Inflammatory macrophage treated with lipopolysaccharide for 4 hours (primary cell): ENCODE results near the gene GCGR.
"Not testable (repeated sequence)": the region's sequence is repeated elsewhere in the genome, so short reads cannot be mapped to it uniquely, and the experiment has no call there.

Experiments
- DNase-seq: peaks from one replicate; pipeline ENCODE4 v3.0.0-alpha.2; 2020

GCGR gene

DNA sequence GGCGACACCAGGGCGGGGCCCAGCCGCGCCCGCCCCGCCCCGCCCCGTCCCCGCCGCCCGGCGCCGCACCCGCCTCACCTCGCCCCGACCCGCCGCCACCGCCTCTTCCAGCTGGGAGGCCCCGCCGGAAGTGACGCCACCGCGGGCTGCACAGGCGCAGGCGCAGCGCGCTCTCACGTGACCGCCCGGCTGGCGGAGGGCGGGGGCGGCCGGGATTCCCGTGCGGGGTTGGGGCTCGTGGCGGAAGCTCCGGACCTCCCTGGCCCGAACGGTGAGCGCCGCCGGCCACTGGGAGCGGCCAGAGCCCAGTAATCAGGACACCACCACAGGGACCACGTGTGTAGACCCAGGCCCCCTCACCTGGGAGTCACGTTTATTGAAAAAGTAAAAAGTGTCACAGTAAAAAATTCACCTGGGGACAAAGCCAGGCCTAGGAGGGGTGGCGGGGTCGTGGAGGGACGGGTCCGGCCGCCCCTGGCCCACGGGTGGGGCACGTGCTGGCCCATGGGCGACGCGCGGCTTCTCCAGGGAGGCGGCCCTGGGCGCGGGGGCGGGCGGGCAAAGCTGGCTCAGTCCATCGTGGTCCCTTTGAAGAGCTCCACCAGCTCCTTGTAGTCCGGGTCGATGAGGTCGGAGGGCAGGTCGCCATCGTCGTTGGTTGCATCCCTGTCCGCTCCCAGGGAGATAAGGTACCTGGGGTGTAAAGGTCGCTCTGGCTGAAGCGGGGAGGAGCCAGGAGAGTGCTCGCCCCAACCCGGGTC lies 29.4 kb downstream of the GCGR start, which contains the start of gene MCRIP1:
TSS of gene MCRIP1 (minus strand) at position 132 of the 761 bp plus-strand sequence. CDS start 8,785 bp downstream, outside the sequence.
- peak; percentile 97 for DNase-seq

DNA sequence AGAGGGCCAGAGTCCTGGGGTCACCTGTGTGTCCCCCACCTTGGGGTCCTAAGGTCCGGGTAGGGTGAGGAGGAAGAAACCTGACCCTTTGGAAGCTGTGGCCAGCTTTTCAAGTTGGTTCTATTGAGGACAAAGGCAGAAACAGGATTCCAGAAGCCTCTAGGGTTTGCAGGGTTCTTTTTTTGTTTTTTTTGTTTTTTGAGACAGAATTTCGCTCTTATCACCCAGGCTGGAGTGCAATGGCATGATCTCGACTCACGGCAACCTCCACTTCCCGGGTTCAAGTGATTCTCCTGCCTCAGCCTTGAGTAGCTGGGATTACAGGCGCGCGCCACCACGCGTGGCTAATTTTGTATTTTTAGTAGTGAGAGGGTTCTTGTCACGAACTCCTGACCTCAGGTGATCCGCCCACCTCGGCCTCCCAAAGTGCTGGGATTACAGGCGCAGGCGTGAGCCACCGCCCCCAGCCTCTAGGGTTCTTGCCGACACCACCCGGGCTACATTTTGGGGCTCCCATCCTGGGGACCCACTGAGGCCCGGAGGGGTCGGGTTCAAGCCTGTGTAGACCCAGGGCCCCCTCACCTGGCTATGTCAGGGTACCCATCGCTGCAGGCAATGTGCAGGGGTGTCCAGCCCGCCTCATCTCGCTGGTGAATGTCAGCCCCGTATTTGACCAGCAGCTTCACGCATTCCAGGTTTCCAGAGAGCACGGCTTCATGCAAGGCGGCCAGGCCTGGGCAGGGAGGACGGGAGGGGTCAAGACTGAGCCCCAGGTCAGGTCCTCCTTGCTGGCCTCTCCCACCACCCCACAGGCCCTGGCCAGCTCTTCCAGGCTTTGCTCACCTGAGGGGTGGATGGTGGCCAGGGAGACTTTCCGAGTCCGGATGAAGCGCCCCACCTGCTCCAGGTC lies 30.2 kb downstream of the GCGR start:
- no peak for DNase-seq

DNA sequence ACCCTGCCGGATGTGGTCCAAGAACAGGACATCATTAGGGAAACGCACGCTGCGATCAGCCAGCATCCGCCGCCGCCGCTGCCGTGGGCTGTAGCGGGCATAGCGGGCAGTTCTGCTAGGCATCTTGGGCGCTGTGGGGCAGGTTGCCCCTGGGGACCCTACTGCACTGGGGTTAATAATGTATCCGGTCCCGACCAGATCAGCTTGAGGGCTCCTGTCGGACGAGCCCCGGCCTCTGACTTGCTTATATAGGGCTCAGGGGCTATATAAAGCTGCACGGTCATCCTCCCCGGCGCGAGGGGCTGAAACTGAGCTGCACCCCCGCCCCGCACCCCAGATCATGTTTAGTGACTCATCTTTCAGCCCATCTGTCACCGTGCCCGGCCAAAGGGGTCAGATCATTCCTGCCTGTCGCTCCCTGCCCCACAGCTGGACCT lies 30.9 kb downstream of the GCGR start, which contains the start of gene PPP1R27:
TSS of gene PPP1R27 (minus strand) at position 220 of the 437 bp plus-strand sequence. CDS start at position 123, 97 bp downstream.
- DNase-seq: no peak

DNA sequence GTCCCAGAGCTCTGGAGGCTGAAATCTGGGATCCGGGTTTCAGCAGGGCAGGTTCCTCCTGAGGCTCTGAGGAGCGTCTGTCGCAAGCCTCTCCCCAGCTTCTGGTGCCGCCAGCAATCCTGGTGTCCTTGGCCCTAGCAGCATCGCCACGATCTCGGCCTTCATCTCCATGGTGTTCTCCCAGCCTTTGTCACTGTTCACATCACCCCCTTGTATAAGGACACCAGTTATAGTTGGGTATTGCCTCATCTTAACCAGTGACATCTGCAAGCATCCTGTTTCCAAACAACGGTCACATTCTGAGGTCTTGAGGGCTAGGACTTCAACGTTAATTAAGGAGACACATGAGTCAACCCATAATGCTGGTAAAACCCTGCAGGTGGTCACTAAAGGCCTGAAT lies 33.7 kb downstream of the GCGR start:
- DNase-seq: peak; percentile 91

DNA sequence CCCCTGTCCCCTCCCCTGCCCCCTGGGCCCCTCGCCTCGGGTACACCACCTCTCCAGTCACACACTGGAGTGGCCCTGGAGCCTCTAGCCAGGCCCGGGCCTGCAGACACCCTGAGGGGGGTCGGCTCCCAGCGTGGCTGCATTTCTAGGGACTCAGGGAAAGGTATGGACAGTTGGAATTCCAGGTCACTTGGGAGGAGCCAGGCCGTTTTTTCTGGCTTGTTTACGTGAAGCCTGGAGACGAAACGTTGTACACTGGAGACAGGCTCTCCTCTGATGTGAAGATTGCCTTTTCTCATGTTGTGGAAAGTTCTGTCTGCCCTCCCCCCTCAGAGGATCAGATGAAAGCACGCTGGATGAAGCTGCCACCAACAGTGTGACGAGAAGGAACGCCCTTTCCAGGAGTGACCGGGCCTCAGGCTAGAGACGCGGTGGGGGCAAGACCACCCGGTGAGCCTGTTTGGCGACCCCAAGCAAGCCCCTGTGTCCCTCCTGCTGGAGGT lies 34.9 kb downstream of the GCGR start:
- DNase-seq: no peak

DNA sequence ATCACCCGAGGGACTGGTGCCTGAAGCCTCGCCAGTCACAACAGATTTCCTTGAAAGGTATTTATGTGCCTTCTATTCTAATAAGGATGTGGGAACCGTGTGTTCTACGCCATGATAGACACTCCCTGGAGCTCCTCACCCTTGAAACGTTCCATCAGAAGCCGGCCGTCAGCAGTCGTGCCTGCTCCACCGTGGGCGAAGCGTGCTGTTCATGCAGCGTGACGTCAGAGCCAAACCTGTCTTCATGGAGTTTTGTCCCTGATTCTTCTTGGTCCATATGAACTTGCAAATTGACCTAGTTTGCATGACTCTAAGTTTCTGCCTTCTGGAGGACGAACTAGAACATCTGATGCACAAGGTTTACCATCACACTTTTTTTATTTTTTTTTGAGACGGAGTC lies 35.4 kb downstream of the GCGR start:
- no peak for DNase-seq

DNA sequence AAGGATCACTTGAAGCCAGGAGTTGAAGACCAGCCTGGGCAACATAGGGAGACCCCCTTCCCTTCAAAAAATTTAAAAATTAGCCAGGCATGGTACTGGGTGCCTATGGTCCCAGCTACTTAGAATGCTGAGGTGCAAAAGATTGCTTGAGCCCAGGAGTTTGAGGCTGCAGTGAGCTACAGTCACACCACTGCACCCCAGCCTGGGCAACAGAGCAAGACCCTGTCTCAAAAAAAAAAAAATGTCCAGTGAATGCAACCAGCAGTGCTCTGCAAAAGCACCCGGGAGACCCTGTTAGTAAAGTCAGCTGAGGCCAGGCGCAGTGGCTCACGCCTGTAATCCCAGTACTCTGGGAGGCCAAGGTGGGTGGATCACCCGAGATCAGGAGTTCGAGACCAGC lies 36.1 kb downstream of the GCGR start:
- DNase-seq: not testable (repeated sequence)

DNA sequence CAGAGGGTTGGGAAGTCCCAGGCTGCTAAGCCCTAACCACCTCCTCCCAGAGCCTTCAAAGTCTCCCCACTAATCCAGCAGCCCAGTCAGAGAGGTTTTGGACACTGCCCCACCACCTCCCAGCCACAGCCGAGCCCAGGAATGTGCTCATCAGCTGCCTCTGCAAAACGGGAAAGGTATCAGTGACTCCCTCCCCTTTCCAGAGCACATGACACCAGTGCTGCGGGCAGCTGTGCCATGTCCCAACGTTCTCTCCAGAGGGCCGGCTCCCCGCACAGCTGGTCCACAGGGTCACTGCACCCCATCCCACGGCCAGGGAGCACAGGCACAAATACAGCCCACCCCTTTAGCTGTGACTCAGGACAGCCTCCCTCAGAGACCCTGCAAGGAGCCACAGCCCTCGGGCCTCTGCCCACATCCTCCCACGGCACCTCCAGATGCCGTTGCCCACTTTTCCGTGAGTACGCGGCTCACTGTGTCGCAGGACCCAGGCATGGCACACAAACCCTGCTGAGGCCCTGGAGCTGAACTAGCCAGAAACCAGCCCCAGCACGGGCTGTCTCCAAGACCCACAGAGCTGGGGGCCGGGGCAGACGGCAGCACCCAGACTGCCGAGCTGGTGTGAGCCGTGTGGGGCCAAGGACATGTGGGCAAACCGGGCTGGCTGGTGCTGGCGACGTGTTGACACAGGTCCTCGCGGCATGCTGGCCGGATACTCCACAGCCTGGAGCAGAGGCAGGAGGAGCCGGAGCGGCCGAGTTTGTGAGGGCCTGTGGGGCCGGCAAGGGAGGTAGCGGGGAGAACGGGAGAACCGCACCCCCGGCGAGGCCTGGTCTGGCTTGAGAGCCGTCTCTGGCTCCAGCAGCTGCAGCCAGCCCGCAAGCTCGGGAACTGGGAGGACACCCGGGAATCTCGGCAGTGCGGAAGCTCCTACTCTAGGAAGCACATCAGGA lies 37.2 kb downstream of the GCGR start:
- DNase-seq: no peak

DNA sequence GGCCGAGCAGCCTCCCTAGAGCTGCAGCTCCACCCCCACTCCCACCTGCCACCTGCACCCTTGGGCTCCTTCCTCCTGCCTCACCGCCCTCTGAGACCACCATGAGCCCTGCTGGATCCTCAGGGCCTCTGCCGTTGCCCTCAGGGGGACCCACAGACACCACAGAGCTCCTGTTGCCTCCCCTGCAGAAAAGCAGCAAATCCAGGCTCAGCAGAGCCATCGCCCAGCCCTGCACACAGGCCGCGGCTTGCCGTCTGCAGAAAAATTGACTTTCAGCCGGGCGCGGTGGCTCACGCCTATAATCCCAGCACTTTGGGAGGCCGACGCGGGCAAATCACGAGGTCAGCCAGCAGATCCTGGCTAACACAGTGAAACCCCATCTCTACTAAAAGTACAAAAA lies 37.9 kb downstream of the GCGR start:
- DNase-seq: no peak

DNA sequence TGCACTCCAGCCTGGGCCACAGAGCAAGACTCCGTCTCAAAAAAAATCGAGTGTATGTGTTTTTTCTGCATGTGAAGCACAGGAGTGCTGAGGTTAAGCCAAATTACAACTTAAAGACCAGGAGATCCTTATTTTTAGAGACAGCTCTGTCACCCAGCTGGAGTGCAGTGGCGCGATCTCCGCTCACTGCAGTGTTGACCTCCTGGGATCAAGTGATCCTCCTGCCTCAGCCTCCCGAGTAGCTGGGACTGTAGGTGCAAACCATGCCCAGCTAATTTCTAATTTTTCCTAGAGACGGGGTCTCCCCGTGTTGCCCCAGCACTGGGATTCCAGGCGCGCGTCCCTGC lies 38.4 kb downstream of the GCGR start:
- no peak for DNase-seq

DNA sequence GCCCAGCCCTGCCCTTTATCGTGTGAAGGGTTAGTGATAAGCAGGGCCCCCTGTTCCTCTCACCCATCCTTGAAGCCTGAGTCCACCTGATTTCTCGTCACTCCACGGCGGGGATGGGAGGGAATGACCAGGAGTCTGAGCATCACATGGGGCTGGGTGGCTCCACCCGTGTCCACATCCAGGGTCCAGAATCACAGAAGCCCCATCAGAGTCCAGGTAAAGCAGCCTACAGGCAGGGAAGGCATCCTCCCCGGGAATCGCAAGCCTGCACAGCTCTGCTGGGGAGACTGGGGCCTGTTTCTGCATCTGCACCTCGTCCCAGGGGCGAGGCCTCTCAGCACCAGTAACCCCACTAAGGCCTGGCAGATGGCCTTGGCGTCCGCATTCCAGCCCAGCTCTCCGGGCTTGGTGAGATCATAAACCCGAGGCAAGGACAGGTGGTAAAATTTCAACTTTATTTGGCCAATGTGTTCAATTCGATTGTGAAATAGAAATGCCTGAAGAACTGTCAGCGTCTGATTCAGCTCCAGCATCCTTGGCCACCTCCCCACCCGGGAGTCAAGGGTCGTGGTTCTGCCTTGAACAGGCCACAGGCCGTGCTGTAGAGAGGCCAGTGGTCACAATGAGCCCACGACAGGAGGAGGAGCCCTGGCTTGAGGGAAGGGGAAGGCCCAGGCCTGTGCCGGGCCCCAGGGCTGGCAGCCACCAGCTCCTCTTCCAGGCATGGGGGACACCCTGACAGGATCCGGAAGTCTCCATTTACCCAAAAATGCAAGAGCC lies 39.0 kb downstream of the GCGR start:
- no peak for DNase-seq

DNA sequence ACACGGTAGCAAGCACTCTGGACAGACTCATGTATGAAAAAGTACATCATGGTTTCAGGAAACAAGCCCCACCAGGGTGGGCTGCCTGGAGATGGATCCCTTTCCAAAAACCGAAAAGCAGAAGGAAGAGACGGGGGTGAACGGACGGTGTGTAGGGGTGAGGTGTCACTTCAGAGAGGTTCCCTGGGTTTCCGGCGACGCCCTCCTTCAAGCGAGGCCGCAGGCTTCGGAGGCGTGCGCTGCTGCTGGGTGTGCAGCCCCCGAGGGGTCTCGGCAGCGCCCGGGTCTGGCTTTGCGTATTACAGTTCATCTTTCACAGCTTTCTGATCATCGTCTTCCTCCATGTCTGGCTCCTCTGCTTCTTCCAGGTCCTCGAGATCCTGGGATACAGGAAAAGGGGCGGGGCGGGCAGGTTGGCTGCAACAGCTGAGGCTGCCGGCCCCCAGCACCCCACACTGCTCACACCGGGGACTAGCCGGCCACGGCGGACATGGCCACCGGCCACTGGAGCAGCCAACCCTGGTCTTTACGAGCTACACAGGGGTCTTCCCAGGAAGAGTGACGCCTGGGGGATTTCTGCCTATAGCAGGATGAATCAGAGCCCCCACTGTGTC lies 39.9 kb downstream of the GCGR start:
- no peak for DNase-seq

DNA sequence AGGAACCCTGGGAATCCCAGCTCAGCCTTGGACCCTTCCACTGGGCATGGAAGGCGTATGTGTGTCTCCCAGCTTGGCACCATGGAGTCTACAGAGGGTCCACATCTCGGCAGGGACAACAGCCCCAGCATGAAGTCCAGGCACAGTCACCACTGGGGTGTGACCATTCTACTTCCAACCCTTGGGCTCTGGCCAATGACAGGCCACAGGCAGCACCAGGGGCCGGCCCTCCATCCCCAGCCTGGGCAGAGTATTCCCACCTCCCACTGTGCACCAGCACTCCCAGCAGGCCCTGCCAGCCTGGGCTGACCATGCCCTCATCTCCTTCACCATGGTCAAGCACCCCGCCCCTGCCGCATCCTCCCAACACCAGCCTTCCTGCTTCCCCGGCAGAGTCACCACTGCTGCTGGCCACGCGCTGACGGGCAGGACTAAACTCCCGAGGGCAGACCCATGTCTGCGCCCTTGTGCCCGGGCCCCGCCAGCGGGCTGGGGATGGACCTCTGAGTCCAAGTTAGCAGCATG lies 40.4 kb downstream of the GCGR start:
- DNase-seq: no peak

DNA sequence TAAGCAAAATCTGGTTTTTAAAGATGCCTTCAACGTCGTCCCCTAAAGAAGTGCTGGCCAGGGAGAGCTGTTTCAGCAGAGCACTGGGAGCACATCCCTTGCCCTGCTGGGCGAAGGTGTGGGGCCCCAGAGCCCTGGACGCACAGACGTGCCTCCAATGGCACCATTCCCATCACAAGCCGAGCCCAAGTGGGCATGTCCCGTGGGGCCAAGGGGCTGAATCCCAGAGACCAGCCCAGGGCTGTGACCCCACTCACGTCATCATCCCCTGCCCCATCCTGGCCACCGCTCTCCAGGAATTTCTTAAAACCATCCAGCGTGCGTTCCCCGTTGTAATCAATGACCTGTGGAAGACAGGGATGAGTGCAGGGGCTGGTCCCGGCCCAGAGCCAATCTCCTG lies 40.9 kb downstream of the GCGR start:
- DNase-seq: no peak

DNA sequence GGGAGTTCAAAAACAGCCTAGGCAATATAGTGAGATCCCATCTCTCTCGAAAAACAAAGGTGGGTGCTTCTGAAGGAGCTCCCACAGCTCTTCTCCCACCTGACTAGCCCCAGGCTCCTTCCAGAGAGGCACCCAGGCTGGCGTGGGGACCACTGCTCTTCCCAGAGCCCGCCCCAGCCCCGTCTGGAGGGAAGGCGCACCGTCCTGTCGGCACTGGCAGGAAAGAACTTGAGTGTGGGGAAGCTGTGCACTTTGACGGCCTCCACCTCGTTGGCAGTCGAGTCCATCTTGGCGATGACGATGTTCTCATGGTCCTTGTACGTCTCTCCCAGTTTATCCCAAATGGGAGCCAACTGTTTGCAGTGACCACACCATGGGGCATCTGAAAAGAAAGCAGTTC lies 41.4 kb downstream of the GCGR start:
- no peak for DNase-seq

DNA sequence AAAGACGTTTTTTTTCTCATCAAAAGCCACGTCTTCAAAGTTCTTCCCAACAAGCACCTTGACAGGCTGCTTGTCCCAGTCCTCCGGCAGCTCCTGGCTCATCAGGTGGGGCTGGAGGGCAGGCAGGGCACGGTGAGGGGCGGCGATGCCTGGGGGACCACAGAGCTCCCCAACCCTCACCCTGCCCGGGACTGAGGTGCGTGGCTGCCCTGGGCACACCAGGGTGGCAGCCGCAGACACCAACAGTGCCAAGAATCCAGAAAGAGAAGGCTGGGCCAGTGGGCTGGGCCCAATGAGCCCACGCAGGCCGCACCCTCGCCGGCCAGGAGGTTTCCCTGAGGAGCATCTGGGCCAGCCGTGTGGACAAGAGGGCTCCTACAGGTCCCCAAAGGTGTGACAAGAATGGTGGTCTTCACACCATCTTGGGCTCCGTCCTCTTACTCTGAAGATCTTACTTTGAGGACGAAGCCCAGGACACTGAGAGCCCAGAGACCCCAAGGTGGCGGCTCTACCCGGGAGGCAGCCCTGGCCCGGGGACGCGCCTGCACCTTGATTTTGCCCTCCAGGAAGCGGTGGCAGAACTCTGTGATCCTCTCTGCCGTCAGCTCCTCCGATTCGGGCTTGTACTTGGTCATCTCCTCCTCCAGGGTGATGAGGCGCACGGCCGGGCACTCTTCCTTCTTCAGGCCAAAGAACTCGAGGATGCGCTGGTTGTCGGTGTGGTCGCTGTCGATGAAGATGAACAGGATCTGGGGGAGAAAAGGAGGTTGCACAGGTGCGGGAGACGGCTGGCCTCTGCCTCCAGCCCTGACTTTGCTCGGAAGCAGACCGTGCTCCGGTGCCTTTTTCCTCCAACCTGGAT lies 42.2 kb downstream of the GCGR start:
- no peak for DNase-seq

DNA sequence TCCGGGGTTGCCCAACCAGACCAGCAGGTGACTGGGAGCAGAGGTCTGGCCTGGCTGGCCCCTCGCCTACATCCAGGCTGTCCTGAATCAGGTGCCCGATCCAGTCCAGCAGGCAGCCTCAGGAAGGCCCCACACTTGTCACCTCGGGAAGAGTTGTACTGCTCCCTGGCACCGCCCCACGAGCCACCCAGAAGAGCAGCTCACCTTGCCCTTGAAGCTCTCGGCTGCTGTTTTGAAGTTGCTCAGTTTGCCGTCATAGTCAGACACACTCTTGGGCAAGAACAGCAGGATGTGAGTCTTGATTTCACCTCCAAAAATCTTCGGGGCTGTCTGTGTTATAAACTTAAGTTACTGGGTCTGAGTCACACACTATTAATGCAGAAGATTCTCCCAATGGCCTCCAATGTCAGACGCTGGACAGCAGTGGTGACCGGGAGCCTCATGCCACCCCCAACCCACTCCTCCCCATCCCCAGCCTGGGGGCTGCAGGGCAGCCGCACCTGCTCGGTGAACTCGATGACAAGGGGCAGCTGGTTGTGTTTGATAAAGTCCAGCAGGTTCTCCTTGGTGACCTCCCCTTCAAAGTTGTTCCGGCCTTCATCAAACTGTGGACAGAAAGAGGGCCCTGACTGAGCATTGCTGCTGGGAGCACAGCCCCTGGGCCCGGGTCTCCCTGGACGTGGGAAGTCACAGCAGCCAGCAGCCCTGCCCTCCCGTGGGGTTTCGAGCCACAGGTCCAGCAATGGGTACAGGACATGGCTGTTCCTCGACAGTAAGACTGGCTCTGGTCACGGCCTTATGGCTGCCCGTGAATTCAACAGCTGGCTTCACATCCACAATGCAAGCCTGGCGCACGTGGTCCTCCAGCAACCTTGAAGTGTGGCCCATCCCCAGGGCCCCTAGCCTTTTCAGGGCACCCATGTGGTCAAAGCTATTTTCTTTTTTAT lies 43.1 kb downstream of the GCGR start:
- DNase-seq: no peak

DNA sequence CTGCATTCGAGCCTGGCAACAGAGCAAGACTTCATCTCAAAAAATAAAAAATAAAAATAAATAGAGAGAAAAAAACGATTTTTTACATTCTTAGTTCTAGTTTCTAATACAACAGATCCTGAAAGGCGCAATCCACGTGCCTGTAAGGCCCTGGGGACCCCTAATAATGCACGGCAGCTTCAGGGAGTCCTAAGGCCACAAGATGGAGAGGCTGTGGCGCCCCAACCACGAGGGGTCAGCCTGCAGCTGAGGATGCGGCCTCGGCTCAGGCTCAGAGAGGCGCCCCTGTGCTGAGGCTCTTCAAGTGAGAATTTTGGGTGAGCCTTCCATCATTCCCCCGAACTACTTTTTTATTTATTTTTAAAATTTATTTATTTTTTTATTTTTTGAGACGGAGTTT lies 45.5 kb downstream of the GCGR start:
- no peak for DNase-seq

DNA sequence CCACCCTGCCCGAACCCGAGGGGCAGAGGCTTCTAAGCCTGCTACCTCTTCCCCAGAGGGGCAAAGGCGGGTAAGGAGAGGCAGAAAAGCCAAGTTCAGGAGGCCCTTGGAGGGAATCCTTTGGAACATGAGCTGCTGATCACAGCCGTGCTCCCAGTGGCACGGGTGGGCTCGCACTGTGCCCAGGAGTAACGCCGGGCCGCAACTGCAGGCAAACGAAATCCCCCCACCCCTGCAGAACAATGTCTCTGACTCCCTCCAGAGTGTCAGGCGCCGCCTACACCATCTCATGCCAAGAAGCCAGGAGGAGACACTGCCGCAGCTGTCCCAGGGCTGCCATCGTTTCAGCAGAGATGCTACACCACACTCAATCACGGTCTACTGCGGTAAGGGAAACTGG lies 47.5 kb downstream of the GCGR start:
- no peak for DNase-seq
